Measurements from ENCODE around the gene SOCS7. TPM values are rescaled to one million over a fixed set of nuclear protein-coding genes. Genes with fewer than 3 reads are reported as not detected.

Gene SOCS7
- total and polyA plus RNA-seq, 2 experiments from 2014 or later, result 1.3 to 6.8 TPM

DNA sequence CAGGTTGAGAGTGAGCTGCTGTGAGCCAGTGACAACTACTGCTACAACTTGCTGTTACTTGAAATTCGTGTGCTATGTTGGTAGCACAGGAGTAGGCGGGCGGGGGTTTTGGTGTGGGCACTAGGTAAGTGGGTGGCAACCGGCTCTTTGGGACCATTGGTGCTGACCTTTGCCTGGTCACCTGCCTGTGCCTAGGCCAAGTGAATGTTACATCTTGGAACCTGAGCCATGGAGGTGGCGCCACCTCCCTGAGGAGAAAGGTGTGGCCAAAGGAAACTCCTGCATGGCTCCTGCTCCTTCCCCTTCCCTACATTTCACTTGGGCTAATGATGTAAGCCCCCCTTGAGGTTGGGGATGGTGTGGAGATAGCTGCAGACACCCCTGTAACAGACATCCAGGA, 51.3 kb downstream of the SOCS7 start:
- Histone ChIP-seq H3K4me1 (ENCODE audit: insufficient read depth) (no peaks in the 10 kb centered on the region), H3K36me3 (ENCODE audit: low read depth) (peaks cover 4% of the 10 kb centered on the region; the same call in 1 of the 2 replicates), H4K20me1 (ENCODE audit: insufficient read depth) (no peaks in the 10 kb centered on the region), H3F3A (ENCODE audit: insufficient read depth) (no peaks in the 10 kb centered on the region), H3K27ac (no peak overlapping the region), H3K9me2 (ENCODE audit: insufficient read depth) (no peaks in the 10 kb centered on the region), H3K9ac (no peak overlapping the region), H2AFZ (no peak overlapping the region), H3K79me2 (ENCODE audit: insufficient read depth) (no peaks in the 10 kb centered on the region), H3K27me3 (replicated peaks; ENCODE audit: insufficient read depth) (no peaks in the 10 kb centered on the region), H3K9me3 (ENCODE audit: low read depth) (no peaks in the 10 kb centered on the region), H3K4me3 (no peak overlapping the region), H3K4me2 (ENCODE audit: unreplicated experiment) (no peak overlapping the region)
- WGBS, 2 experiments (ENCODE audit: low coverage in 1 of 2, low lambda C conversion rate in 2 of 2, missing lambda C conversion rate in 2 of 2), result 96 to 100% methylated on average over 5 of the region's 5 CpGs
- TF ChIP-seq EZH2phosphoT487 (IDR thresholded peaks at IDR 0.05; ENCODE audit: insufficient read depth, low read depth) (no peak), EZH2 (IDR thresholded peaks at IDR 0.05; ENCODE audit: insufficient read depth, poor library complexity, severe bottlenecking) (no peak)
- DNase-seq, result no peak
- in situ Hi-C loops (cut with MboI), result no loop called here

DNA sequence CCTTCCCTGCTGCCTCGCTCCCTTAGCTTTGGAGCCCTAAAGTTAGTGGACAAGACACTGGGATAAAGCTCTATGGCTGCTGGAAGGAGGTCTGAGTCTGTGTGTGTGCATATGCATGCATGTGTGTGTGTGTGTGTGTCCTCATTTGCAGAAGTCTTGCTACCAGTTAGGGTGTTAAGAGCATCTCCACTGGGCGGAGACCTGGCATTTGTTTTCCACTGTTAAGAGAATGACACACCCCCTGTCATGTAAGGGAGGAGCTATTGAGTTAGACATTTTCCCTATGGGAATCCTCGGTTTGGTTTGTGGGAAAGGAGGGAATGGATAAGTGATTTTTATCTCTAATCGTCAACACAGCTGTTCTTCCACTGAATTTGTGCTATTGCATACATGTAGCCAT, 51.8 kb downstream of the SOCS7 start:
- Histone ChIP-seq H3K4me1 (ENCODE audit: insufficient read depth) (no peaks in the 10 kb centered on the region), H2AFZ (no peak overlapping the region), H3K27me3 (replicated peaks; ENCODE audit: insufficient read depth) (no peaks in the 10 kb centered on the region), H3K27ac (no peak overlapping the region), H3K4me3 (no peak overlapping the region), H3K9ac (no peak overlapping the region), H3K9me3 (ENCODE audit: low read depth) (no peaks in the 10 kb centered on the region), H3K79me2 (ENCODE audit: insufficient read depth) (no peaks in the 10 kb centered on the region), H4K20me1 (ENCODE audit: insufficient read depth) (no peaks in the 10 kb centered on the region), H3K36me3 (ENCODE audit: low read depth) (peaks cover 4% of the 10 kb centered on the region; the same call in 1 of the 2 replicates), H3F3A (ENCODE audit: insufficient read depth) (no peaks in the 10 kb centered on the region), H3K4me2 (ENCODE audit: unreplicated experiment) (no peak overlapping the region), H3K9me2 (ENCODE audit: insufficient read depth) (no peaks in the 10 kb centered on the region)
- WGBS, 2 experiments (ENCODE audit: low coverage in 1 of 2, low lambda C conversion rate in 2 of 2, missing lambda C conversion rate in 2 of 2), result 60 to 74% methylated on average over 4 of the region's 4 CpGs
- in situ Hi-C loops (cut with MboI), result no loop called here
- TF ChIP-seq EZH2 (IDR thresholded peaks at IDR 0.05; ENCODE audit: insufficient read depth, poor library complexity, severe bottlenecking) (no peak), EZH2phosphoT487 (IDR thresholded peaks at IDR 0.05; ENCODE audit: insufficient read depth, low read depth) (no peak)
- DNase-seq, result peak; percentile 45

DNA sequence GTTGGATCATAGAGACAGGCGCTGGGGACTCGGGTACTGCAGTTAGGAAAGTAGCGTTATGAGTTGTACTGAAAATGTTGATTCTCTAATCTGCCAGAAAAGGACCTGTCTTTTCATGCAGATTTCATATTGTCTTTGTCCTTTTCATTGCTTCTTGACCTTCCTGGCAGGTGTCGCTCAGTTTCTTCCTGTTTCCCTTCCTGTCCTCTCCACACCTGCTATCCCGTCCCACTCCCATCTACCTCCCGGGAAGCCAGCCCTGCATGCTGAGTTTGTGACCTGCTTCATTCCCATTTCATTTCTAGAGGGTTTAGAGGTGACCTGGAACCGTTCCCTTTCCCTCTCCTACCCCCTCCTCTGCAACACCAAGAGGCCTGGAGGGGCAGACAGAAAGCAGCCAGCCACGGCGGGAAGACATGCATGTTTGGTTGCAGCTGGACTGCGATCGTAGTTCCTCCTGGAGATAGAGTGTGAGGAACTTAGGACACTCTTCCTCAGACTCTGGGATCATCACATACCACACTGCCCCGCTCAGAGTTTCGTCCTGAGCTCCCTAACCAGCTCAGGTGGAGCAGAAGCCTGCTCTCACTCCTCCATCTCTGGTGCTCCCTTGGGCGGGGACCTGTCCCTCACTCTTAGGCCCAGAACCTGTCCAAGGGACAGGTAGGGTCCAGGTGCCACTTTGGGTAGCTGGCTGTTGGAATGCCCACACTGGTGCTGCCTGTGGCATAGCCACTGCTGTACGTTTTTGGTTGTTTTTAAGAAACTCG, 52.7 kb downstream of the SOCS7 start:
- Histone ChIP-seq H3K9me2 (ENCODE audit: insufficient read depth) (no peaks in the 10 kb centered on the region), H3K27ac (no peak overlapping the region), H3K27me3 (replicated peaks; ENCODE audit: insufficient read depth) (no peaks in the 10 kb centered on the region), H3K4me3 (no peak overlapping the region), H3K4me2 (ENCODE audit: unreplicated experiment) (no peak overlapping the region), H3K79me2 (ENCODE audit: insufficient read depth) (no peaks in the 10 kb centered on the region), H2AFZ (no peak overlapping the region), H3K36me3 (ENCODE audit: low read depth) (peaks cover 3% of the 10 kb centered on the region; the same call in 1 of the 2 replicates), H4K20me1 (ENCODE audit: insufficient read depth) (no peaks in the 10 kb centered on the region), H3K4me1 (ENCODE audit: insufficient read depth) (no peaks in the 10 kb centered on the region), H3K9me3 (ENCODE audit: low read depth) (no peaks in the 10 kb centered on the region), H3F3A (ENCODE audit: insufficient read depth) (no peaks in the 10 kb centered on the region), H3K9ac (no peak overlapping the region)
- 85% methylated on average over 16 of the region's 16 CpGs for WGBS, 2 experiments (ENCODE audit: low coverage in 1 of 2, low lambda C conversion rate in 2 of 2, missing lambda C conversion rate in 2 of 2)
- DNase-seq, result no peak
- no peak for TF ChIP-seq EZH2 (IDR thresholded peaks at IDR 0.05; ENCODE audit: insufficient read depth, poor library complexity, severe bottlenecking)
- no peak for TF ChIP-seq EZH2phosphoT487 (IDR thresholded peaks at IDR 0.05; ENCODE audit: insufficient read depth, low read depth)
- in situ Hi-C loops (cut with MboI), result no loop called here

DNA sequence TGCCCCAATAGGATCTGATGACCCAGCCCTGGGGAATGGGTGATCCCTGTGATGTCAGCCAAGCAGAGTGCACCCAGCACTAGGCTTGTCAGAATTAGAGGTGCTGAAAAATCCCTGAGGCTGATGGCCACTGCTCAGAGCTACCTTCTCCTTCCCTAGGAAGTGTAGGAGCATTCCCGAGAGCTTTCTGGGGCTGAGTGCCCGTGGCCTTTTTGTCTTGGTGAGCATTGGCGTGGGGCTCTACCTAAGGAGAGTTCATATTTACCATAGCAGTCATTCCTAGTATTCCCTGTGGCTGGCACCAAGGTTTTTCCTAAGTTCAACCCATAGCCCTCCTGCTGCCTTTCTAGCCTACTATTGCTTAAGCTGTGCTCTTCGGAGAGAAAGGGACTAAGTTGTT, 54.0 kb downstream of the SOCS7 start:
- H4K20me1 ChIP-seq (ENCODE audit: insufficient read depth), result no peaks in the 10 kb centered on the region
- H3K9me2 ChIP-seq (ENCODE audit: insufficient read depth), result no peaks in the 10 kb centered on the region
- H2AFZ ChIP-seq, result no peak overlapping the region
- DNase-seq, result no peak
- H3K4me3 ChIP-seq, result no peak overlapping the region
- WGBS, 2 experiments (ENCODE audit: low coverage in 1 of 2, low lambda C conversion rate in 2 of 2, missing lambda C conversion rate in 2 of 2), result 71% methylated on average over 4 of the region's 4 CpGs
- H3K27me3 ChIP-seq (replicated peaks; ENCODE audit: insufficient read depth), result no peaks in the 10 kb centered on the region
- no peaks in the 10 kb centered on the region for H3K9me3 ChIP-seq (ENCODE audit: low read depth)
- H3F3A ChIP-seq (ENCODE audit: insufficient read depth), result no peaks in the 10 kb centered on the region
- no peaks in the 10 kb centered on the region for H3K79me2 ChIP-seq (ENCODE audit: insufficient read depth)
- H3K4me1 ChIP-seq (ENCODE audit: insufficient read depth), result no peaks in the 10 kb centered on the region
- no peak overlapping the region for H3K4me2 ChIP-seq (ENCODE audit: unreplicated experiment)
- H3K9ac ChIP-seq, result no peak overlapping the region
- in situ Hi-C loops (cut with MboI), result loop anchor here (5.0 kb wide), 1 partner anchor 58 kb away; no protein-coding TSS in a partner anchor
- TF ChIP-seq EZH2 (IDR thresholded peaks at IDR 0.05; ENCODE audit: insufficient read depth, poor library complexity, severe bottlenecking) (no peak), EZH2phosphoT487 (IDR thresholded peaks at IDR 0.05; ENCODE audit: insufficient read depth, low read depth) (no peak)
- no peaks in the 10 kb centered on the region for H3K36me3 ChIP-seq (ENCODE audit: low read depth)
- H3K27ac ChIP-seq, result no peak overlapping the region
